Activated CD8-positive, alpha-beta T cell treated with anti-CD3 and anti-CD28 coated beads for 36 hours (primary cell): ENCODE data around the gene SLC9A9. TPM values are rescaled to one million over a fixed set of nuclear protein-coding genes. Genes with fewer than 3 reads are reported as not detected.
A peak's percentile ranks its signal among the peaks of the same experiment; 100 is the strongest.

Source experiments
- ATAC-seq: fragments of 200-7000 bp; cut with Tn5 transposase; one replicate; pipeline ENCODE4 v1.10.0; 2021; ENCODE audit warnings: mild to moderate bottlenecking, moderate library complexity
- CTCF ChIA-PET: fragments of 350-600 bp; sonication (Branson Sonifier 250); formaldehyde crosslinking; loops from one replicate; lab custom pipeline; 2021; ENCODE audit warnings: antibody characterized with exemption; lab: Charles Lee
- POLR2A ChIA-PET: fragments of 350-600 bp; sonication (Branson Sonifier 250); formaldehyde crosslinking; loops from one replicate; lab custom pipeline; 2021; ENCODE audit warnings: antibody characterized with exemption; lab: Charles Lee
- DNase-seq: peaks from one replicate; pipeline ENCODE4 v3.0.0-alpha.2; 2020
- H3K27ac Mint-ChIP-seq: one replicate; pipeline ENCODE4 v1.8.0; 2021; ENCODE audit warnings: mild to moderate bottlenecking, mixed read lengths
- H3K27me3 Mint-ChIP-seq: one replicate; pipeline ENCODE4 v1.8.0; 2021; ENCODE audit warnings: mixed read lengths
- H3K36me3 Mint-ChIP-seq: one replicate; pipeline ENCODE4 v1.8.0; 2021; ENCODE audit warnings: low read depth, mixed read lengths
- H3K4me1 Mint-ChIP-seq: one replicate; pipeline ENCODE4 v1.8.0; 2021; ENCODE audit warnings: low read depth, mixed read lengths
- H3K4me3 Mint-ChIP-seq: one replicate; pipeline ENCODE4 v1.8.0; 2021; ENCODE audit warnings: mild to moderate bottlenecking, moderate library complexity, mixed read lengths
- H3K9me3 Mint-ChIP-seq: one replicate; pipeline ENCODE4 v1.8.0; 2021; ENCODE audit warnings: mixed read lengths
- CTCF ChIP-seq: fragments of 200-600 bp; IDR thresholded peaks from one replicate; pipeline ENCODE4 v1.8.0; 2022; ENCODE audit warnings: antibody characterized with exemption, mild to moderate bottlenecking
- intact Hi-C: fragments of 100-400 bp; cut with micrococcal nuclease; formaldehyde crosslinking; loops from one replicate; pipeline ENCODE4 v1.10.0; 2022
- total RNA-seq, 2 experiments: library from RNA; stranded (reverse); gene quantifications; one replicate each; pipeline ENCODE4 v1.2.3, GENCODE V29; 2021

SLC9A9 gene
- total RNA-seq, 2 experiments from 2014 or later, result 1.9 to 2.2 TPM

GRCh38 chr3:143476965-143477640 is 371.2 kb downstream of the SLC9A9 start:
- no peaks in the 10 kb centered on the region for H3K36me3 Mint-ChIP-seq
- peak; percentile 4 for DNase-seq
- H3K4me1 Mint-ChIP-seq, result peaks cover 3% of the 10 kb centered on the region
- no peak for TF ChIP-seq CTCF
- no peaks in the 10 kb centered on the region for H3K9me3 Mint-ChIP-seq
- H3K27ac Mint-ChIP-seq, result no peak overlapping the region
- ChIA-PET POLR2A (no interaction called here), CTCF (interaction anchor here (0.9 kb wide), 1 partner anchor 26 kb away, joined by 3 read pairs; no protein-coding TSS in a partner anchor)
- H3K27me3 Mint-ChIP-seq, result no peaks in the 10 kb centered on the region
- intact Hi-C loops, result no loop called here
- no peak overlapping the region for H3K4me3 Mint-ChIP-seq
- ATAC-seq, result peak; percentile 47

GRCh38 chr3:143475981-143476380 is 372.3 kb downstream of the SLC9A9 start:
- POLR2A ChIA-PET, result no interaction called here
- Mint-ChIP-seq H3K9me3 (no peaks in the 10 kb centered on the region), H3K27ac (no peak overlapping the region), H3K36me3 (no peaks in the 10 kb centered on the region), H3K4me1 (peaks cover 5% of the 10 kb centered on the region), H3K27me3 (no peaks in the 10 kb centered on the region), H3K4me3 (no peak overlapping the region)
- DNase-seq (no peak), ATAC-seq (no peak)
- intact Hi-C loops, result no loop called here
- TF ChIP-seq CTCF, result no peak
- CTCF ChIA-PET, result no interaction called here

- DNase-seq, result no peak
- intact Hi-C loops, result no loop called here
- Mint-ChIP-seq H3K27me3 (no peaks in the 10 kb centered on the region), H3K36me3 (no peaks in the 10 kb centered on the region), H3K27ac (no peak overlapping the region), H3K4me1 (peaks cover 5% of the 10 kb centered on the region), H3K9me3 (no peaks in the 10 kb centered on the region), H3K4me3 (no peak overlapping the region)
- ATAC-seq, result no peak
- ChIA-PET CTCF (interaction anchor here (0.8 kb wide), 1 partner anchor 10 kb away, joined by 3 read pairs; no protein-coding TSS in a partner anchor), POLR2A (no interaction called here)
- no peak for TF ChIP-seq CTCF
Observed at GRCh38 chr3:143472731-143473523, 375.3 kb downstream of the SLC9A9 start.

- DNase-seq (no peak), ATAC-seq (no peak)
- POLR2A ChIA-PET, result no interaction called here
- CTCF ChIA-PET, result interaction anchor here (0.8 kb wide), 1 partner anchor 12 kb away, joined by 3 read pairs; no protein-coding TSS in a partner anchor
- Mint-ChIP-seq H3K4me1 (peaks cover 5% of the 10 kb centered on the region), H3K9me3 (no peaks in the 10 kb centered on the region), H3K27me3 (no peaks in the 10 kb centered on the region), H3K36me3 (no peaks in the 10 kb centered on the region), H3K27ac (no peak overlapping the region), H3K4me3 (no peak overlapping the region)
- TF ChIP-seq CTCF, result no peak
- intact Hi-C loops, result no loop called here
Observed at GRCh38 chr3:143471705-143472104, 376.6 kb downstream of the SLC9A9 start.

- no peak for TF ChIP-seq CTCF
- ChIA-PET CTCF (interaction anchor here (0.7 kb wide), 1 partner anchor 62 kb away, joined by 3 read pairs; no protein-coding TSS in a partner anchor), POLR2A (no interaction called here)
- H3K27me3 Mint-ChIP-seq, result no peaks in the 10 kb centered on the region
- DNase-seq, result no peak
- H3K36me3 Mint-ChIP-seq, result peaks cover 3% of the 10 kb centered on the region
- no peaks in the 10 kb centered on the region for H3K9me3 Mint-ChIP-seq
- H3K27ac Mint-ChIP-seq, result no peak overlapping the region
- ATAC-seq, result no peak
- no peak overlapping the region for H3K4me3 Mint-ChIP-seq
- H3K4me1 Mint-ChIP-seq, result peaks cover 5% of the 10 kb centered on the region
- intact Hi-C loops, result no loop called here
Observed at GRCh38 chr3:143469159-143469558, 379.1 kb downstream of the SLC9A9 start.
